ENCODE results near the gene FNIP1.
"Not testable (repeated sequence)": the region's sequence is repeated elsewhere in the genome, so short reads cannot be mapped to it uniquely, and the experiment has no call there.

- not testable (repeated sequence) for TF ChIP-seq CTCF (IDR thresholded peaks at IDR 0.05; ENCODE audit: borderline replicate concordance, extremely low read depth, low read length, poor library complexity, severe bottlenecking); EZH2 (IDR thresholded peaks at IDR 0.05; ENCODE audit: borderline replicate concordance, low read depth, low read length, severe bottlenecking)
Measured at GRCh38 chr5:131729292-131729691, 67.5 kb downstream of the FNIP1 start.

Measured in DND-41 (cell line).